Smooth muscle cell (in vitro differentiated cells): Measurements from ENCODE around the gene DNMBP. TPM values are rescaled to one million over a fixed set of nuclear protein-coding genes. Genes with fewer than 3 reads are reported as not detected.
"Not testable (repeated sequence)": the region's sequence is repeated elsewhere in the genome, so short reads cannot be mapped to it uniquely, and the experiment has no call there.

ENCODE experiments used
- DNase-seq: peaks from one replicate; lab custom pipeline; 2025; ENCODE audit not compliant: unreplicated experiment; lab: John Stamatoyannopoulos, UW
- H2AFZ ChIP-seq: fragments of 200-600 bp; sonication (generic); 2 replicates; pipeline ENCODE4 v1.6.0; 2016; ENCODE audit warnings: antibody characterized with exemption, low read depth, mild to moderate bottlenecking
- H3F3A ChIP-seq: fragments of 200-600 bp; sonication (generic); 2 replicates; pipeline ENCODE4 v1.6.0; 2017; ENCODE audit warnings: antibody characterized with exemption, low read depth
- H3K27ac ChIP-seq: fragments of 200-600 bp; sonication (generic); 2 replicates; pipeline ENCODE4 v1.5.1; 2016; ENCODE audit warnings: low read depth, mild to moderate bottlenecking
- H3K27me3 ChIP-seq: fragments of 200-600 bp; sonication (generic); 2 replicates; pipeline ENCODE4 v1.6.1; 2016; ENCODE audit warnings: low read depth, mild to moderate bottlenecking
- H3K36me3 ChIP-seq: fragments of 200-600 bp; sonication (generic); 2 replicates; pipeline ENCODE4 v1.5.1; 2016; ENCODE audit warnings: low read depth
- H3K4me1 ChIP-seq: fragments of 200-600 bp; sonication (generic); 2 replicates; pipeline ENCODE4 v1.5.1; 2016; ENCODE audit warnings: low read depth
- H3K4me2 ChIP-seq: fragments of 200-600 bp; sonication (generic); 2 replicates; pipeline ENCODE4 v1.6.0; 2016; ENCODE audit warnings: mild to moderate bottlenecking
- H3K4me3 ChIP-seq: fragments of 200-600 bp; sonication (generic); 2 replicates; pipeline ENCODE4 v1.5.1; 2016; ENCODE audit warnings: mild to moderate bottlenecking
- H3K79me2 ChIP-seq: fragments of 200-600 bp; sonication (generic); 2 replicates; pipeline ENCODE4 v1.6.0; 2016; ENCODE audit warnings: low read depth, mild to moderate bottlenecking
- H3K9ac ChIP-seq: fragments of 200-600 bp; sonication (generic); 2 replicates; pipeline ENCODE4 v1.6.0; 2016; ENCODE audit warnings: low read depth
- H3K9me3 ChIP-seq: fragments of 200-600 bp; sonication (generic); replicated peaks from 2 replicates; pipeline ENCODE4 v1.5.1; 2016; ENCODE audit warnings: low read depth
- H4K20me1 ChIP-seq: fragments of 200-600 bp; sonication (generic); 2 replicates; pipeline ENCODE4 v1.6.0; 2016; ENCODE audit warnings: low read depth
- WGBS: methylation state at CpG from one replicate; pipeline ENCODE4 v1.1.7; 2016; ENCODE audit warnings: low lambda C conversion rate; 5-methylcytosine and 5-hydroxymethylcytosine counted together
- polyA plus RNA-seq: library from polyadenylated mRNA; unstranded; fragments of >200 nt; fragmentation: Nextera tagmentation; extraction: Ambion mirVana; gene quantifications from 2 replicates; pipeline ENCODE4 v1.2.1, GENCODE V29; 2016
- total RNA-seq: library from RNA; depleted of rRNA; stranded (reverse); fragments of >200 nt; gene quantifications from 2 replicates; pipeline ENCODE4 v1.2.3, GENCODE V29; 2014
- TF ChIP-seq, protein P1 (sequence below): fragments of 200-600 bp; sonication (generic); IDR thresholded peaks from 2 replicates; pipeline ENCODE4 v1.5.1; 2017; ENCODE audit warnings: borderline replicate concordance, mild to moderate bottlenecking, antibody characterized with exemption; ENCODE audit not compliant: insufficient read depth, poor library complexity, severe bottlenecking

DNMBP gene
- total and polyA plus RNA-seq, 2 experiments from 2014 or later, result 9.4 to 17.9 TPM

DNA sequence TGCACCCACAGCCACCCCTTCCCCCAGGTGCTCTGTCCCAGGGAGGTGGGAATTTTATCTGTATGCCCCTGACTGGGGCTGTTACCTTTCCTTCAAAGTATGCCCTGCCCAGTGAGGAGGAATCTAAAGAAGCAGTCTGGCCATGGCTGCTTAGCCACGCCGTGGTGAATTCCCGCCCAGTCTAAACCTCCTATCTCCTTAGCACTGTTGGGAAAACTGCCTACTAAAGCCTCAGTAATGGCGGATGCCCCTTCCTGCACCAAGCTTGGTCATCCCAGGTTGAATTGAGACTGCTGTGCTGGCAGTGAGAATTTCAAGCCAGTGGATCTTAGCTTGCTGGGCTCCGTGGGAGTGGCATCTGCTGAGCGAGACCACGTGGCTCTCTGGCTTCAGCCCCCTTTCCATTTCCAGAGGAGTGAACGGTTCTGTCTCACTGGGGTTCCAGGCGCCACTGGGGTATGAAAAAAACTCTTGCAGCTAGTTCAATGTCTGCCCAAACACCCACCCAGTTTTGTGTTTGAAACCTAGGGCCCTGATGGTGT, 140.1 kb downstream of the DNMBP start:
- WGBS, result 94% methylated on average over 9 of the region's 9 CpGs
- Histone ChIP-seq H4K20me1 (no peaks in the 10 kb centered on the region), H3K4me2 (no peak overlapping the region), H3K27ac (no peak overlapping the region), H2AFZ (no peak overlapping the region), H3K9me3 (no peaks in the 10 kb centered on the region), H3K79me2 (no peaks in the 10 kb centered on the region), H3K4me3 (no peak overlapping the region), H3K27me3 (no peaks in the 10 kb centered on the region), H3F3A (no peaks in the 10 kb centered on the region), H3K36me3 (no peaks in the 10 kb centered on the region), H3K9ac (no peak overlapping the region), H3K4me1 (no peaks in the 10 kb centered on the region)
- TF ChIP-seq, protein P1, sequence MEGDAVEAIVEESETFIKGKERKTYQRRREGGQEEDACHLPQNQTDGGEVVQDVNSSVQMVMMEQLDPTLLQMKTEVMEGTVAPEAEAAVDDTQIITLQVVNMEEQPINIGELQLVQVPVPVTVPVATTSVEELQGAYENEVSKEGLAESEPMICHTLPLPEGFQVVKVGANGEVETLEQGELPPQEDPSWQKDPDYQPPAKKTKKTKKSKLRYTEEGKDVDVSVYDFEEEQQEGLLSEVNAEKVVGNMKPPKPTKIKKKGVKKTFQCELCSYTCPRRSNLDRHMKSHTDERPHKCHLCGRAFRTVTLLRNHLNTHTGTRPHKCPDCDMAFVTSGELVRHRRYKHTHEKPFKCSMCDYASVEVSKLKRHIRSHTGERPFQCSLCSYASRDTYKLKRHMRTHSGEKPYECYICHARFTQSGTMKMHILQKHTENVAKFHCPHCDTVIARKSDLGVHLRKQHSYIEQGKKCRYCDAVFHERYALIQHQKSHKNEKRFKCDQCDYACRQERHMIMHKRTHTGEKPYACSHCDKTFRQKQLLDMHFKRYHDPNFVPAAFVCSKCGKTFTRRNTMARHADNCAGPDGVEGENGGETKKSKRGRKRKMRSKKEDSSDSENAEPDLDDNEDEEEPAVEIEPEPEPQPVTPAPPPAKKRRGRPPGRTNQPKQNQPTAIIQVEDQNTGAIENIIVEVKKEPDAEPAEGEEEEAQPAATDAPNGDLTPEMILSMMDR, result no peak
- DNase-seq, result no peak

DNA sequence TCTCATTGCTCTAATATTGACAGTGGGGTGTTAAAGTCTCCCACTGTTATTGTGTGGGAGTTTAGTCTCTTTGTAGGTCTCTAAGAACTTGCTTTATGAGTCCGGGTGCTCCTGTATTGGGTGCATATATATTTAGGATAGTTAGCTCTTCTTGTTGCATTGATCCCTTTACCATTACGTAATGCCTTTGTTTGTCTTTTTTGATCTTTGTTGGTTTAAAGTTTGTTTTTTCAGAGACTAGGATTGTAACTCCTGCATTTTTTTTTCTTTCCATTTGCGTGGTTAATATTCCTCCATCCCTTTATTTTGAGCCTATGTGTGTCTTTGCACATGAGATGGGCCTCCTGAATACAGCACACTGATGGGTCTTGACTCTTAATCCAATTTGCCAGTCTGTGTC, 142.5 kb downstream of the DNMBP start:
- WGBS, result 96% methylated on average over 3 of the region's 3 CpGs
- H4K20me1 ChIP-seq, H3K27me3 ChIP-seq, H3K4me2 ChIP-seq, H2AFZ ChIP-seq, H3K79me2 ChIP-seq, H3K9me3 ChIP-seq, H3K27ac ChIP-seq, H3K36me3 ChIP-seq, H3K9ac ChIP-seq, DNase-seq, H3F3A ChIP-seq, H3K4me1 ChIP-seq, H3K4me3 ChIP-seq: not testable (repeated sequence)

DNA sequence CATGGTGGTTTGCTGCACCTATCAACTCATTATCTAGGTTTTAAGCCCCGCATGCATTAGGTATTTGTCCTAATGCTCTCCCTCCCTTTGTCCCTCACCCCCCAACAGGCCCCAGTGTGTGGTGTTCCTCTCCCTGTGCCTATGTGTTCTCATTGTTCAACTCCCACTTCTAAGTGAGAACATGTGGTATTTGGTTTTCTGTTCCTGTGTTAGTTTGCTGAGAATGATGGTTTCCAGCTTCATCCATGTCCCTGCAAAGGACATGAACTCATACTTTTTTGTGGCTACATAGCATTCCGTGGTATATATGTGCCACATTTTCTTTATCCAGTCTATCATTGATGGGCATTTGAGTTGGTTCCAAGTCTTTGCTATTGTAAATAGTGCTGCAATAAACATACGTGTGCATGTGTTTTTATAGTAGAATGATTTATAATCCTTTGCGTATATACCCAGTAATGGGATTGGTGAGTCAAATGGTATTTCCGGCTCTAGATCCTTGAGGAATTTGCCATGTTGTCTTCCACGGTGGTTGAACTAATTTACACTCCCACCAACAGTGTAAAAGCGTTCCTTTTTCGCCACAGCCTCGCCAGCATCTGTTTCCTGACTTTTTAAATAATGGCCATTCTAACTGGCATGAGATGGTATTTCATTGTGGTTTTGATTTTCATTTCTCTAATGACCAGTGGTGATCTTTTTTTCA, 146.1 kb downstream of the DNMBP start:
- not testable (repeated sequence) for H2AFZ ChIP-seq, H3K9ac ChIP-seq, H3K4me3 ChIP-seq, H3K4me2 ChIP-seq, H3K36me3 ChIP-seq, H4K20me1 ChIP-seq, H3K4me1 ChIP-seq, H3F3A ChIP-seq, H3K9me3 ChIP-seq, H3K27me3 ChIP-seq, H3K79me2 ChIP-seq, DNase-seq
- H3K27ac ChIP-seq, result peak overlapping the region; percentile 1
- WGBS, result 74% methylated on average over 9 of the region's 9 CpGs

DNA sequence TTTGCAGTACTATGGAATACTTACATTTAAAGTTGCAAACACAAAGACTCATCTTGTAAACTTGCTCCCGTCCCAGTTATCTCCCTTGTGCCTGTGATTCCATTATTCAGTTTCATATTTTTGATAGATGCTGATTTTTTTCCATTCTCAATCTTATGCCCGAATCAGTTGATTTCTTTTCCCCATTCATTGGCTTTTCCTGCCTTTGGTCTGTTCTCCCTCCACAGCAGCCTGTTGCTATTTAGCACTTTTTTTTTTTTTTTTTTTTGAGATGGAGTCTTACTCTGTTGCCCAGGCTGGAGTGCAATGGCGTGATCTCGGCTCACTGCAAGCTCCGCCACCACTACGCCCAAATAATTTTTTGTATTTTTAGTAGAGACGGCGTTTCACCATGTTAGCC, 149.3 kb downstream of the DNMBP start:
- no peak for DNase-seq
- Histone ChIP-seq H3K79me2 (no peaks in the 10 kb centered on the region), H3F3A (no peaks in the 10 kb centered on the region), H3K4me1 (no peaks in the 10 kb centered on the region), H2AFZ (no peak overlapping the region), H3K9ac (no peak overlapping the region), H3K9me3 (no peaks in the 10 kb centered on the region), H4K20me1 (no peaks in the 10 kb centered on the region), H3K4me3 (no peak overlapping the region), H3K4me2 (no peak overlapping the region), H3K36me3 (no peaks in the 10 kb centered on the region), H3K27me3 (no peaks in the 10 kb centered on the region), H3K27ac (no peak overlapping the region)
- over 99% methylated on average over 8 of the region's 8 CpGs for WGBS
- TF ChIP-seq, protein P1, result no peak
